Measurements from ENCODE around the gene SUSD6.

SUSD6 gene

DNA sequence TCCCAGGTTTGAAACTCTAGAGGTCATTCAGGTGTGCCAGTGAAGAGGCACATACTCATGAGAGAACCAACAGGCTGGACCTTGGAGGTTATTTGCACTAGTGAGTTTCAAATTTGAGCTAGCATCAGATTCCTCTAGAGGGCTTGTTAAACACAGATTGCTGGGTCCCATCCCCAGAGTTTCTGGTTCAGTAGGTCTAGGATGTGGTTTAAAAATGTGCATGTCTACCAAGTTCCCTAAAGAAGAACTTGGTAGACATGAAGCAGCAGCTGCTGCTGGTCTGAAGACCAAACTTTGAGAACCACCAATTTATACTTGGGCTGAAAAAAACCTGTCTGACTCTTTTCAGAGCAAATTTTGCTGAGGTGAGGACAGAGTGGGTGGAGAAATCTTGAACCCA lies 61.7 kb downstream of the SUSD6 start:
- no peak overlapping the region for H3K27ac ChIP-seq
- no peak for TF ChIP-seq ZFX (IDR thresholded peaks at IDR 0.05)
- TF ChIP-seq, protein P1, sequence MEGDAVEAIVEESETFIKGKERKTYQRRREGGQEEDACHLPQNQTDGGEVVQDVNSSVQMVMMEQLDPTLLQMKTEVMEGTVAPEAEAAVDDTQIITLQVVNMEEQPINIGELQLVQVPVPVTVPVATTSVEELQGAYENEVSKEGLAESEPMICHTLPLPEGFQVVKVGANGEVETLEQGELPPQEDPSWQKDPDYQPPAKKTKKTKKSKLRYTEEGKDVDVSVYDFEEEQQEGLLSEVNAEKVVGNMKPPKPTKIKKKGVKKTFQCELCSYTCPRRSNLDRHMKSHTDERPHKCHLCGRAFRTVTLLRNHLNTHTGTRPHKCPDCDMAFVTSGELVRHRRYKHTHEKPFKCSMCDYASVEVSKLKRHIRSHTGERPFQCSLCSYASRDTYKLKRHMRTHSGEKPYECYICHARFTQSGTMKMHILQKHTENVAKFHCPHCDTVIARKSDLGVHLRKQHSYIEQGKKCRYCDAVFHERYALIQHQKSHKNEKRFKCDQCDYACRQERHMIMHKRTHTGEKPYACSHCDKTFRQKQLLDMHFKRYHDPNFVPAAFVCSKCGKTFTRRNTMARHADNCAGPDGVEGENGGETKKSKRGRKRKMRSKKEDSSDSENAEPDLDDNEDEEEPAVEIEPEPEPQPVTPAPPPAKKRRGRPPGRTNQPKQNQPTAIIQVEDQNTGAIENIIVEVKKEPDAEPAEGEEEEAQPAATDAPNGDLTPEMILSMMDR (conservative IDR thresholded peaks at IDR 0.05), result no peak

DNA sequence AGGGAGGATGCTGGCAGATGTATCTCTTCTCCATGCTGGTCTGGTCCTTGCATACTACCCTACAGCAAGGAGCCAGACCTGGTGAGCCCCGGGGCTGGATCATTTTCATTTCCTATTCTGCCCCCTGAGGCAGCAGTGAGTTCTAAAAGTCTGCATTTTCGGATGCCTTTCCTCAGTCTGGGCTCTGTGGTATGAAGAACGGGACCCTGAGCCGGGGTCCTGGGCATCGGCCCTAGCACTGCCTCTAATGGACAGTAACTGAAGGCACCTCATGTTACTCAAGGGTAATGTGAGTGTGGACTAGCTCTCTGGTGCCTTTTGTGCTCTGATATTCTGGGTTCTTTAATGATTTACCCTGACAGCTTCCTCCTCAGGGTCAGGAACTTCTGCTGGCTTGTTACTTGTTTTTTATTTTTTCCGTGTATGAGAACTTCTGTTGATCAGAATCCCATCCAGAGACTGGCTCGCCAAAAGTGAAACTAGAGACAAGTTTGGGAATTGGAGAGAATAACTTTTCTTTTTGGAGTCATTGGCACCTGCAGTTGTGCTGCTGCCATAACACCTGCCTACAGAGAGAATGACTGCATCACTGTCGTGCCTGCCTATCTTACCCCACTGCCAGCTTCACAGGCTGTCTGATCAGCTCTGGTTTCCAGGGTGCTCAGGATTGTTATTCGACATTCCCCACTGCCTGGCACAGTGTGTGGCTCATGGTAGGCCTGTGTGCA lies 62.3 kb downstream of the SUSD6 start:
- TF ChIP-seq, protein P1 (conservative IDR thresholded peaks at IDR 0.05), result no peak
- TF ChIP-seq ZFX (IDR thresholded peaks at IDR 0.05), result no peak
- no peak overlapping the region for H3K27ac ChIP-seq

DNA sequence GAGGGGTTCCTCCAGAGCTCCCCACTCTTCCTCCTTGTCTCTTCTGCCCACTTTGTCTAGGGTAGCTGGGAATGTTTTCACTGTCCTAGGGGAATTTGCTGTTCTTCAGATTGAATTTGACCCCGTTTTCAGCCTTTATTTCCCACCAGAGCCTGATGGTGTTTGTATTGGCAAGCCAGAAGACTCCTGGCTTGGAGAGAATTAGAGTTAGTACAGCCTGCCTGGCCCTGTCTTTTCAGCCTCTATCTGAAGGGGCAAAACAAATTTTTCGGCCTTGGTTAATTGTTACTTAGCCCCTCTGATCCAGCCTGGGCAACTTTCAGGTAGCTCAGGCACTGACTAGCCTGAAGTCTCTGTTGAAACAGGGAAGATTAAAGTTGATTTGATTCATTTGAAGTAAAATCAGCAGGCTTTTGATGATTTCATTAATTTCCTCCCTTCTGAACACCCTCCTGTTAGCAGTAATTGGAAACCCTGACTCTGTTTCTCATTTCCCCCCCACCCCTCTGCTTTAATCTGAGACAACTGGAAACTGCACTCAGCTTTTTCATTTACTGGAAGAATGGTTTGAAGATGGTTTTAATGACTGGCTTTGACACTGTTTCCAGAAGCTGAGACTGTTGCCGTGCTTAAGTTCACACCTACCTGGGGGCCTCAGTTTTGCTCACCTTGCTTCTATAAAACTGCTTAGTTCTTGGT lies 63.3 kb downstream of the SUSD6 start:
- TF ChIP-seq, protein P1 (conservative IDR thresholded peaks at IDR 0.05), result no peak
- no peak for TF ChIP-seq ZFX (IDR thresholded peaks at IDR 0.05)

DNA sequence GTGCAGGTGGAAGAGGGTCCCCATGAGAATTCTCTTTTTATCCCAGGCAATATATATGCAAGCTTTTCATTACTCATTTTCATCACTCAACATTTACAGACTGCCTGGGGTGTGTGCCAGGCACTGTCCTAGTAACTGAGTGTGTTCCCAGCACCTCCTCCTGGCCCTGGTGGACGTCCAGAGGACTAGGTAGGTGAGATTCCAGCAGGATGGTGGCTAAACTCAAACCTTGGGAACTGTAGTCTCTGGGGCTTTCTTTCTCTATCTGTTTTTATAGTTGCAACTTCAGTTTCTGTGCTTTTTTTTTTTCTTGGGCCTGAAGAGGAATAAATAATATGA lies 63.8 kb downstream of the SUSD6 start:
- TF ChIP-seq ZFX (IDR thresholded peaks at IDR 0.05), result no peak
- TF ChIP-seq, protein P1 (conservative IDR thresholded peaks at IDR 0.05), result no peak
- H3K27ac ChIP-seq, result no peak overlapping the region

More for the DNA sequence above, 63.3 kb downstream of the SUSD6 start:
- H3K27ac ChIP-seq, result no peak overlapping the region

DNA sequence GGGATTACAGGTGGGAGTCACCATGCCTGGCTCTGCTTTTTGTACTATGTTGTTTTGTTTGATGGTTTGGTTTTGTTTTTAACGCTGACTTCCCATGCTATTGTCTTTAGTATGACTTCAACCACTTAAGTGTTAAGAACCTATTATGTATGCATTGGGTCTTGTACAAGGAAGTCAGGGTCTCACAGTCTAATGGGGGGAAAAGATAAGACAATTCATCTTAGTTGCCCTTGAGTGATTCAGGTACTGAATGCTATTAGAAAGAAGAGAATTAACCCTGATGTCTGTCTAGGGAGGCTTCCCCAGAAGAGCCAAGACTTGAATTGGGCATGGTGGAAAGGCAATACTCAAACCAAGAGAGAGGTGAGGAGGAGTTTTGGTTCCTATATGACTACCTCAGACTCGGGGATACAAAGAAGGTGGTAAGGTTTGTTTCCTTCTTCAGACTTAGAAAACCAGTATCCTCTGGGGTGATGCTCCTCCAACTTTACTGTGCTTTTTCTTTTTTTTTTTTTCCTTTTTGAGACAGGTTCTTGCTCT lies 64.6 kb downstream of the SUSD6 start:
- TF ChIP-seq, protein P1 (conservative IDR thresholded peaks at IDR 0.05), result no peak
- no peak for TF ChIP-seq ZFX (IDR thresholded peaks at IDR 0.05)

DNA sequence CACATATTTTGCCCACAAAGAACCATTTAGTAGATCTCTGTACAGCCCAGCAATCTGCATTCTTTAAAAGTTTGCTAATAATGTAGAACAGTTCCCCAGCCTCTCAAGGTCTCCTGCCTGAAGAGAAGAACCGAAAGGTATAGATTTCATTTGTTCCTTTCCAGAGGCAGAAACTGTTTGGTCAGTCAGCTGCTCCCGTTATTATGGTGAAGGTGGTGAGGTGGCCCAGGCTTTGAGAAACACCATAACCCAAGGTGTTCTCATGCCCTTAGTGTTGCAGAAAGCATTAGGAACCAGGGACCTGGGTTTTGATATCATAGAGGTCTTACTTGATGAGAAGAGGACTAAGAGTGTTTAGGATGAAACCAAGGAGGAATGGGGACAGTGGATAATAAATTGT lies 65.3 kb downstream of the SUSD6 start:
- no peak for TF ChIP-seq ZFX (IDR thresholded peaks at IDR 0.05)
- TF ChIP-seq, protein P1 (conservative IDR thresholded peaks at IDR 0.05), result no peak
- no peak overlapping the region for H3K27ac ChIP-seq

More for the DNA sequence above, 64.6 kb downstream of the SUSD6 start:
- H3K27ac ChIP-seq, result no peak overlapping the region

DNA sequence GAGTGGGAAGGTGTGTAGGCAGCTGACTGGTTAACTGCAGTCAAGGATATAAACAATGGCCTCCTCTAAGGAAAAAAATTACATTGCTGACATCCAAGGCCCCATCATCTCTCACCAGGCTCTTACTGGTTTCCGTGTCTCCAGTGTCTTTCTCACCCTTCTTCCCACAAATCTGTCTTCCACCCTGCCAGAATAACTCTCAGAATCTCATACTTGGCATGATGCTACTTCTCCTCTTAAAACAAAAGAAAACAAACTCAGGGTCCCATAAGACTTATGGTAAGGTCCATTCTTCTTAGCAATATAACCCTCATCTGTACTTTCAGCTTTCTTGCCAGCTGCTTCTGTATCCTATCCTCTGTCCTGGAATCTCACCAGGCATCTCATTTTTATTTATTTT lies 68.9 kb downstream of the SUSD6 start:
- TF ChIP-seq, protein P1 (conservative IDR thresholded peaks at IDR 0.05), result no peak
- no peak for TF ChIP-seq ZFX (IDR thresholded peaks at IDR 0.05)
- H3K27ac ChIP-seq, result no peak overlapping the region
